GM12874 (cell line): ENCODE results near the gene THEMIS2.

ENCODE experiments used
- TF ChIP-seq, protein P1 (sequence below): IDR thresholded peaks from 2 replicates; pipeline ENCODE4 v1.5.1; 2011; ENCODE audit warnings: low read depth, mild to moderate bottlenecking, control low read depth, low read length, moderate library complexity; ENCODE audit not compliant: insufficient read depth

The THEMIS2 gene

GRCh38 chr1:27868556-27868931 is 3.8 kb upstream of the THEMIS2 start:
- TF ChIP-seq, protein P1, sequence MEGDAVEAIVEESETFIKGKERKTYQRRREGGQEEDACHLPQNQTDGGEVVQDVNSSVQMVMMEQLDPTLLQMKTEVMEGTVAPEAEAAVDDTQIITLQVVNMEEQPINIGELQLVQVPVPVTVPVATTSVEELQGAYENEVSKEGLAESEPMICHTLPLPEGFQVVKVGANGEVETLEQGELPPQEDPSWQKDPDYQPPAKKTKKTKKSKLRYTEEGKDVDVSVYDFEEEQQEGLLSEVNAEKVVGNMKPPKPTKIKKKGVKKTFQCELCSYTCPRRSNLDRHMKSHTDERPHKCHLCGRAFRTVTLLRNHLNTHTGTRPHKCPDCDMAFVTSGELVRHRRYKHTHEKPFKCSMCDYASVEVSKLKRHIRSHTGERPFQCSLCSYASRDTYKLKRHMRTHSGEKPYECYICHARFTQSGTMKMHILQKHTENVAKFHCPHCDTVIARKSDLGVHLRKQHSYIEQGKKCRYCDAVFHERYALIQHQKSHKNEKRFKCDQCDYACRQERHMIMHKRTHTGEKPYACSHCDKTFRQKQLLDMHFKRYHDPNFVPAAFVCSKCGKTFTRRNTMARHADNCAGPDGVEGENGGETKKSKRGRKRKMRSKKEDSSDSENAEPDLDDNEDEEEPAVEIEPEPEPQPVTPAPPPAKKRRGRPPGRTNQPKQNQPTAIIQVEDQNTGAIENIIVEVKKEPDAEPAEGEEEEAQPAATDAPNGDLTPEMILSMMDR = no peak

- TF ChIP-seq, protein P1 = no peak
These were observed 3.2 kb upstream of the THEMIS2 start for GRCh38 chr1:27868932-27869718.

GRCh38 chr1:27869719-27870085 is 2.6 kb upstream of the THEMIS2 start:
- TF ChIP-seq, protein P1 = no peak

GRCh38 chr1:27872802-27873551 is 633 bp downstream of the THEMIS2 start:
- TF ChIP-seq, protein P1 = no peak

- TF ChIP-seq, protein P1 = no peak
These were observed 1.5 kb downstream of the THEMIS2 start for GRCh38 chr1:27873671-27874384.

DNA sequence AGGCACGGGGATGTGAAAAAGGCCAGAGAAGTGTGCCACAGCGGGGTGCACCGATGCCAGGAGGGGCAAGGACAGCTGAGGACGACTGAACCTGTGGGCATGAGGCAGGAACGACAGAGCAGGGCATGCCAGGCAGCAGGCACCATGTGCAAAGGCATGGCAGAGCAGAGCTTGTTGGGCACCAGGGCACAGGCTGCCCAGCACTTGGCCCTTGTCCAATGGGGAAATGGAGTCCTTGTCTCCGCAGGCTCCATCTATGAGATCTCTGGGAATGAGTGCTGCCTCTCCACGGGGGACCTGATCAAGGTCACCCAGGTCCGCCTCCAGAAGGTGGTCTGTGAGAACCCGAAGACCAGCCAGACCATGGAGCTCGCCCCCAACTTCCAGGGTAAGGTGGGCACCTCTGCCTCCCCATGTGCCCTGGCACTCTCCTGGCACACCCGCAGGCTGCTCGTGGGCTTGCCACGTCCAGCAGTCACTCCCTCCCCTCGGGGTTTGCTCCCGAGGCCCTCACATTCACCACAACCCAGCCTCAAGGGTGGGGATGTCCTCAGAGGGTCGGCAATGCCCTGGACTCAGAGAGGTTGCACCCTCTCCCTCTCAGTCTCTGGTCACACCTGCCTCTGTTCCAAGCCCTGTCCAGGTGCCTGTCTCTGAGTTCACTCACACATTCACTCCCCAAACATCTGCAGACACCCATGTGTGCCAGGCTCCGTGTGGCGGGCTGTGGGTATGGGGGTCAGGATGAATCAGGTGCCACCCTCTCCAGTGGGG is 4.2 kb downstream of the THEMIS2 start:
- TF ChIP-seq, protein P1 = no peak

DNA sequence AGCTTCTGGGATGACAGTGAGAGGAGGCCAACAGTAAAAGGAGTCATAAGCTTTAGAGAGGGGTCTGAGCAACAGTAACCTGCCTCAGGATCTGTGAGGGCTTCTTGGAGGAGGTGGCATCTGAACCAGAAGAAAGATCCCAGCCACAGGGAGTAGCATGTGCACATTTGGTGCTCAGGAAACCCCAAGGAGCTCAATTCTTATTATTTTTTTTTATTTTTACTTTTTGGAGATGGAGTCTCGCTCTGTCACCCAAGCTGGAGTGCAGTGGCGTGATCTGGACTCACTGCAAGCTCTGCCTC is 4.7 kb downstream of the THEMIS2 start:
- TF ChIP-seq, protein P1 = no peak
